ENCODE measurements around the gene CDK18. TPM values are rescaled to one million over a fixed set of nuclear protein-coding genes. Genes with fewer than 3 reads are reported as not detected.

Gene CDK18
- total and polyA plus RNA-seq, 9 of the 15 experiments (the other 6 are each of a cell fraction or from before 2014, with no cell fraction given) = 0.05 to 0.69 (median 0.17) TPM; not detected in 2

DNA sequence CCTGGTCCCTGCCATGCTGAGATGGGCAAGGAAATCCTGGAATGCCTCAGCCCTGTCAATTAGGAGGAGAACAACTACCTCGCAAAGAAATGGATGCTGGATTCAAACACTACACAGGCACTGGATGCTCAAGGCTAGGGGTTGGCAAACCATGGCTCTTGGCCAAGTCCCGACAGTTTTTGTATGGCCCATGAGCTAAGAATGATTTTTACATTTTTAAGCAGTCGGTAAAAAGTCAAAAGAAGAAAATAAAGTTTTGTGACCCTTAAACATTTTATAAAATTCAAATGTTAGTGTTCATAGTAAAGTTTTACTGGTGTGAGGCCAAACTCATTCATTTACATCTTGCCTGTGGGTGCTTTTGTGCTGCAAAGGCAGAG is 6.5 kb downstream of the CDK18 start:
- intact Hi-C loops (cut with micrococcal nuclease) = no loop called here
- no peak overlapping the region for H3K9ac ChIP-seq (ENCODE audit: insufficient read depth in 1 of 2, low read depth in 2 of 2, low read length in 2 of 2)
- in situ Hi-C loops (cut with MboI) = no loop called here
- POLR2A ChIA-PET = interaction anchor here (0.7 to 0.9 kb wide), 5 partner anchors 9 to 281 kb away, joined by 3 to 5 read pairs (median 3); no protein-coding TSS in a partner anchor
- H3K27me3 ChIP-seq (ENCODE audit: control insufficient read depth in 2 of 2, insufficient read depth in 2 of 2, low read length in 2 of 2) = peaks cover 22 to 56% of the 10 kb centered on the region in 2 experiments
- H3K4me3 ChIP-seq = no peak overlapping the region
- H3K4me1 ChIP-seq (replicated peaks in 1 of 2; ENCODE audit: control insufficient read depth in 2 of 2, insufficient read depth in 2 of 2, low read length in 2 of 2) = peaks cover 1 to 5% of the 10 kb centered on the region in 2 experiments; a peak in 3 of 5 replicates
- no peak overlapping the region for H2AFZ ChIP-seq (ENCODE audit: low read depth, low read length)
- no peak for DNase-seq (ENCODE audit: extremely low read depth in 1 of 4, low spot score in 3 of 4)
- CTCF ChIA-PET (ENCODE audit: low intra/inter-chr PET ratio) = no interaction called here
- H3K9me3 ChIP-seq (replicated peaks; ENCODE audit: control insufficient read depth, insufficient read depth, low read depth, low read length) = no peaks in the 10 kb centered on the region
- peaks cover 6% of the 10 kb centered on the region; the same call in 1 of the 2 replicates for H4K20me1 ChIP-seq (replicated peaks; ENCODE audit: control insufficient read depth, insufficient read depth, low read length)
- TF ChIP-seq ZNF780A (CRISPR knock-in tag; IDR thresholded peaks at IDR 0.05) (no peak), ZNF133 (CRISPR knock-in tag; IDR thresholded peaks at IDR 0.05) (no peak), CBFA2T3 (IDR thresholded peaks at IDR 0.05) (no peak), MITF (IDR thresholded peaks at IDR 0.05) (no peak), ZBTB43 (CRISPR knock-in tag; IDR thresholded peaks at IDR 0.05) (no peak)
- no TSS peak for BruUV-seq (replicated peaks)
- WGBS (ENCODE audit: insufficient coverage, low coverage, missing lambda C conversion rate) = 0% methylated on average over 3 of the region's 3 CpGs
- H3K4me2 ChIP-seq (ENCODE audit: insufficient read depth, low read length) = no peak overlapping the region
- ATAC-seq = no peak
- no peaks in the 10 kb centered on the region for H3K79me2 ChIP-seq (ENCODE audit: control insufficient read depth, insufficient read depth, low read length)
- no peaks in the 10 kb centered on the region for H3K36me3 ChIP-seq (ENCODE audit: control insufficient read depth, insufficient read depth, low read length)
- no peak overlapping the region for H3K27ac ChIP-seq (ENCODE audit: extremely low read depth, low read depth, low read length)
- no peak for FAIRE-seq
- H3K9me1 ChIP-seq (ENCODE audit: control insufficient read depth, insufficient read depth, low read length) = no peaks in the 10 kb centered on the region
